GM18519 (cell line): Measurements from ENCODE around the gene MDH2.
"Not testable (repeated sequence)": the region's sequence is repeated elsewhere in the genome, so short reads cannot be mapped to it uniquely, and the experiment has no call there.

Experiments used
- ATAC-seq: cut with Tn5 transposase; IDR thresholded peaks from one replicate; pipeline ENCODE4 v1.9.1; 2021; ENCODE audit warnings: mild to moderate bottlenecking, moderate library complexity; ENCODE audit not compliant: unreplicated experiment, low FRiP score

Gene MDH2

DNA sequence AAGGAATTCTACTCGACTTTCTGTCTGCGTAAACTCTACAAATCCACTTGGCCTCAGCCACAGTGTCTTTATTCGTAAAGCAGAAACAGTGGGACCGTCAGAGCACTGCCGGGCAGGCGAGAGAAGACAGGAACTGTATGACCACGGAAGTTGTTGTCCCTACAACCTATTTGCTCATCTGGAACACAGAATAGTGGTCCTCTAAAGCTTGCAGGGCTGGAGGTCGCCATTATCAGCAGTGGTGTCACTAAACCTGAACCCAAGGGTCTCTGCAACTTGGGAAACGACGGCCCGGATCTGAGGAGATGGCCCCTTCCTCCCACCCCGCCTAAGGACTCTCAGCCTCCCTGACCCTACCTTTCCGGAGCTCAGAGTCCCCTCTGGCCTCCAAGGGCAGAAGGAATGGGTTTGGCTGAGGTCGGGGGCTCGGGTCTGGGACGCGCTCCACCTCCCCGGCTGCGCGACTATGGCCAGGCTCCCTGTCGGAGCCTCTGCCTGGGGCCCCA lies 548 bp upstream of the MDH2 start:
- ATAC-seq: no peak

DNA sequence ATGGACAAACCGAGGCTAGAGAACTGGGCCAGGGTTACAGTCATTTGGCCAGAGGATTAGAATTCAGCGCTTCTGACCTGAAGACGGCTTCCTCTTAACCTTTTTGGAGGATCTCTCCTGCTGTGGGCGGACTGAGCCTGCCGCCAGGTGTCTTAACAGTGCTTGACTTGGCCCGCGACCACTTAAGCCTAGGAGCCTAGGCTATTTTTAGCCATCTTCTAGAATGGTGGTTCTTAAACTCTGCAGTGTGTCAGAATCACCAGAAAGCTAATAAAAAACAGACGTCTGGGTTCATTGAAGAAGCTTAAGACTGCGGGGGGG lies 722 bp downstream of the MDH2 start:
- ATAC-seq: no peak

DNA sequence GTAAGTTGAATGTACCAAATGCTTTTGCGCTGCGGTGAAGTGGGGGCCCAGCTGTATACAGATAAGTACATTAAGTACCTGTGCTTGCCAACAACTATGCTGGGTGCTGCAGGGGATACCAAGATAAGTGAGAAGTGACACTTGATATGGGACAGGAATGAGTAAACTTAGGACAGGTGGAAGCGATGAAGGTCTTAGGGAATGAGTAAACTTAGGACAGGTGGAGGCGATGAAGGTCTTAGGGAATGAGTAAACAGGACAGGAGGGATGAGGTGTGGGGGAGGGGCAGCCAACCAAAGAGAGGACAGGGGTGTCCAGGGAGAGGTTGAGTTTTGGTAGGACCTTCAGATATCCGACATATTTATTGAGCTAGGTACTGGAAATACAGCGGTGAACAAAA lies 1.4 kb downstream of the MDH2 start:
- ATAC-seq: no peak

DNA sequence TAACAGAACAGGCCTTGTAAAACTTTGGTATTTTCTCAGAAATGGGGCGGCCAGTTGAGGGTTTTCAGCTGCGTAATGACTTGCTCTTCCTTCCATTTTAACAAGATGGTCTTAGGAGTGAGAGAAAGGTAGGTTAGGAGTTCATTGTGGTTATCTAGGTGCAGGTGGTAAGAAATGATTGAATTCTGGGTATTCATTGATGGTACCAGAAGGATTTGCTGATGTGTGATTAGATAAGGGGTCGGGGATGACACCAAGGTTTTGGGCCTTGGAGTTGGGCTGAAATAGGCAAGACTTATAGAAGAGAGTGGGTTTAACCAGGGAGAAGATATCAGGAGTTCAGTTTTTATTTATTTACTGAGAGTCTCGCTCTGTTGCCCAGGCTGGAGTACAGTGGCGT lies 2.6 kb downstream of the MDH2 start:
- ATAC-seq: no peak

DNA sequence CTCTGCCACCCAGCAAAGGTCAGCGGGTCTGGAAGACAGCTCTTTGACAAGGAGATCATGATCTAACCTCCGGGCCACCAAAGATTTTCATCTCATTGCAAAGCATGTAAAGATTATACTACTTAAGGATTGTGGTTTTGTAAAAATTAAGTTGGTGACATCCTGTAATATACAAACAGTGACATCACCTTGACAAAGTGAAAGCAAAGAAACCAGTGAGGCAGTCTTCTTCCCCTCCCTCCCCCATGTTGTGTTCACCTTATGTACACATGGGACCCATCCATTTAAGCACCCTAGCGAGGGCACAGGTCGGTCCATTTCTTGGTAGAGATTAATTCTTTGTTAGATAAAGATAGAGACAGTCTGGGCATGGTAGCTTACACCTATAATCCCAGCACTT lies 3.9 kb downstream of the MDH2 start:
- no peak for ATAC-seq

DNA sequence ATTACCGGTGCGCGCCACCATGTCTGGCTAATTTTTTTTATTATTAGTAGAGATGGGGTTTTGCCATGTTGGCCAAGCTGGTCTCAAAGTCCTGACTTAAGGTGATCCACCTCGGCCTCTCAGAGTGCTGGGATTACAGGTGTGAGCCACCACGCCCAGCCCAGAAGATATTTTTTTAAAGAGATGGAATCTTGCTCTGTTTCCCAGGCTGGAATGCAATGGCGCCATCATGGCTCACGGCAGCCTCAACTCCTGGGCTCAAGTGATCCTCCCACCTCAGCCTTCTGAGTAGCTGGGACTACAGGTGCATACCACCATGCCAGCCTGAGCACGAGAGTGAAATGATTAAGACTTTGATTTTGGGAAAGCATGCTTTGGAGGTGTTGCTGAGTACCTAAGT lies 4.8 kb downstream of the MDH2 start:
- not testable (repeated sequence) for ATAC-seq

DNA sequence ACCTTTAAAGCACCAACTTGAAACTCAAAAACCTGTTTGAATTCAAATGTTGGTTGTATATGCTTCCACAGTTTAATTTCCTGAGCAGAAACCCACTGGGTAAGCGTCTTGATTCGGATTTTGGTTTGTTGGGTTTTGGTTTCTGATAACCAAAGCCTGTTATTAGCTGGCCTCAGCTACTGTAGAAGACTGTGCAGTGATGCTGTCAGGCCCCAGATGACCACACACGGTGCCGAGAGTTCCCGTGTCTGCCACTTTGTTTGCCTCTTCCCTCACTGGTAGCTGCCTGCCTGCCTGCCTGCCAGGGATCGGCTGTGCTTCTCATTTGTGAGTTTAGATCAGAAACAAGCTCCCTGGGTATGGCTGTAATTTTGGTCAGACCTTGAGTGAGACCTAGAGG lies 5.6 kb downstream of the MDH2 start:
- no peak for ATAC-seq

DNA sequence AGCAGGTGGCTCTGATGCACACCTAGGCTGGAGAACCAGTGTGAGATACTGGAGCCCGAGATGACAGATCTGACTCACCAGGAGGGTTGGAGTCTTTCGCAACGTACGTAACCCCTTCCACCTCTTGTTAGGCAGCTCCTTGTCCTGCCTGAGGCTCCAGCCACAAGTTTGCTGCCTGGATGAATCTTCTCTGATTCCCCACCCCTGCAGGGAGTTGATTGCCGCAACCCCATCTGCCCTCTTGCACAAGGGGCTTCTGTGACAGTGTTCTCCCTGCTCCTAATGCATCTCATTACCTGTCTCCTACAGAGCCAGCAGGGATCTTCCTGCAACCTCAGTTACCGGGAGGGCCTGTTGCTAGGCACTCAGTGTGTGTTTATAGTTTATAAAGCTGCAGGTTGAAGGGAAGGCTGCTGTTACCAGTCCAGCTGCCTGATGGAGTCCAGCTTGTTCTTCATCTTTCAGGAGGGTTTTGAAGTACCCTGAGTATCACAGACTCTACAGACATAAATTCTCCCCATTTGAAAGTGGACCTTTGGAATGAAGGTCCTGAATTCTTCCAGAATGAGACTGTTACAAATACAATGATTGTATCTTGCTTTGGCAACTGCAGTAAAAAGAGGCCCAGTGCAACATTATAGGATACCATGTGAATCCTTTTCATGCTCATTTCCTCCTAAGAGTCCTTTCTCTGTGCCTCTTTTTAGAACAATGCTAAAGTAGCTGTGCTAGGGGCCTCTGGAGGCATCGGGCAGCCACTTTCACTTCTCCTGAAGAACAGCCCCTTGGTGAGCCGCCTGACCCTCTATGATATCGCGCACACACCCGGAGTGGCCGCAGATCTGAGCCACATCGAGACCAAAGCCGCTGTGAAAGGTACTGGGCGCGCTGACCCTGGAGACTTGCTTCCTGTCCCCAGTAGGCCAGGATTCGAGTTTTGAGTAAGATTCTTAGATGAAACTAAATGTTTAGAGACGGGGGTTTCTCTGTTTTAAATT lies 6.5 kb downstream of the MDH2 start:
- no peak for ATAC-seq

DNA sequence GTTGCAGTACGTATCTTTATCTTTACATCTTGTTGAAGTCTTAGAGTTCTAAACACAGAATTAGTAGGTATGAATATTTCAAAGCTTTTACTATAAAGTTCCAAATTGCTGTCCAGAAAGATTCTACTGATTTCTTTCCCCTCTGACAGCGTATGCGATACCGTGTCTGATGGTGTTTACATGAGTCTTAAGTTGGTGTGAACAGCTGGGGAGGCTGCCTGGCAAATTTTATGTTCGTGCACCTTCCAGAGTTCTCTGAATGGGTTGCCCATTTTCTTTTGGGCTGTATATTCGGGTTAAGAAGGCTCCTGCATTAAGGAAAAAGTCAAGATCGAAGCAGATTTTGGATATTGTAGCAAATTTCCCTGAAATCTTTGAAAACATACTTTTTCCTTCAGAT lies 8.3 kb downstream of the MDH2 start:
- no peak for ATAC-seq

DNA sequence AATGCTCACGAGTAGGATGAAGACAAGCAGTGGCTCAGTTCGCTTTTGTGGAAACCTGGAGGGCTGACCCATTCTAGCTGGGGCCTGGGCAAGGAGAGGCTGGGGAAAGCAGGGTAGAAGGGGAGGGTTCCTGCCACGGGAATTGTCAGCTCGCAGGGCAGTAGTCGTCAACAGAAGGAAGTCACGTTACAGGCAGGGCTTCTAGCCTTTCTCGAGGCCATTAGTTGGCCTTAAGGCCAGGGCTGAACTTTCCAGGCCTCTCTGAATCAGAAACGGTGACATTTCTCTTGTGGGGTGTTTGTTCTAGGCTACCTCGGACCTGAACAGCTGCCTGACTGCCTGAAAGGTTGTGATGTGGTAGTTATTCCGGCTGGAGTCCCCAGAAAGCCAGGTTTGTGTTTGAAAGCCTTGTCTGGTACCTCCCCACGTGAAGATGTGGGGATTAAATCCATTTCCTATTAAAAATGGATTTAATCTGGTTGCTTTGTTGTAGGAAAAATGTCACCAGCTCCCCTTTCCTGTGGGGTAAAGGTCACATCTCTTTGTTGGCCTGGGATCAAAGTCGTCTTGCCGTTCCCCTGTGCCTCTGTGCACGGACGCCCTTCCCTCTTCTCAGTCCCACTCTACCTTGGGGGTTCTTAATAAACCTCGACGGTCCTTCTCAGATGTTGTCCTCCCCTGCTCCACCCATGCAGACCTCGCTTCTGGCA lies 9.4 kb downstream of the MDH2 start:
- ATAC-seq: no peak

DNA sequence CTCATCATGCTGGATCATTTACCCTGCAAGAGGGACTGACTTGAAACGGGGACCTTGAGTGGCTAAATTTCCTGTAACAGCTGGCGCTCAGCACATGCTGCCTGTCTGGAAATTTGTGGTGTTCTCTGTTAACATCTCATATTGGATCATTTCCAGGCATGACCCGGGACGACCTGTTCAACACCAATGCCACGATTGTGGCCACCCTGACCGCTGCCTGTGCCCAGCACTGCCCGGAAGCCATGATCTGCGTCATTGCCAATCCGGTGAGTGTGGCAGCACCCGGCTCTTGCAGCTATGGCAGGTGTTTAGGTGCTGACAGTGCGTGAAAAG lies 9.9 kb downstream of the MDH2 start:
- ATAC-seq: no peak

DNA sequence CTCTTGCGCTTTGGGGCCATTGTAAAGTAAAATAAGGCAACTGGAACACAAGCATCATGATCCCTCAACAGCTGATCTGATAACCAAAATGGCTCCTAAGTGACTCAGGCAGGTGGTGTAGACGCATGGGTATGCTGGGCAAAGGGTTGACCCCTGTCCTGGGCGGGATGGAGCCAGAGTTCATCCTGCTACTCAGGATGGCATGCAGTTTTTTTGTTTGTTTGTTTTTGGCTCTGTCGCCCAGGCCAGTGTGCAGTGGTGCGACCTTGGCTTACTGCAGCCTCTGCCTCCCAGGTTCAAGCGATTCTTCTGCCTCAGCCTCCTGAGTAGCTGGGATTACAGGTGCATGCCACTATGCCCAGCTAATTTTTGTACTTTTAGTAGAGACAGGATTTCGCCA lies 10.8 kb downstream of the MDH2 start:
- ATAC-seq: not testable (repeated sequence)

DNA sequence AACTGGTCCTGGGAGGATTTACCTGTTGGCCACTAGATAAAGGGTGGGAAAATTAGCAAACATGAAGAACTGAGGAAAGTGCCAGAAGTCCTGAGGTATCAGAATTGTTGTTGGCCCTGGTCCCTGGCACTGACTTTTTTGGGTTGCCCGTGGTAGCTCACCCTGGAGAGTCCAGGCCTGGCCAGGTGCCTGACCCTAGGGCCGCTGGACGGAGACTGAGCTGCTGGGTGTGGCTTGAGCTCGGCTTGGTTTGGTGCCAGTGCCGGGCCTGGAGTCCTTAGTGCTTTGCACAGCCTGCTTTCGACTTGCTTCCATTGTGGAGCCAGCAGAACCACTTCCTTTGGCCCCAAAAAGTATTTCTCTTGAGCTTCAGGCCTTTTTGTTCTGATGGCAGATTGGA lies 12.9 kb downstream of the MDH2 start:
- ATAC-seq: no peak

DNA sequence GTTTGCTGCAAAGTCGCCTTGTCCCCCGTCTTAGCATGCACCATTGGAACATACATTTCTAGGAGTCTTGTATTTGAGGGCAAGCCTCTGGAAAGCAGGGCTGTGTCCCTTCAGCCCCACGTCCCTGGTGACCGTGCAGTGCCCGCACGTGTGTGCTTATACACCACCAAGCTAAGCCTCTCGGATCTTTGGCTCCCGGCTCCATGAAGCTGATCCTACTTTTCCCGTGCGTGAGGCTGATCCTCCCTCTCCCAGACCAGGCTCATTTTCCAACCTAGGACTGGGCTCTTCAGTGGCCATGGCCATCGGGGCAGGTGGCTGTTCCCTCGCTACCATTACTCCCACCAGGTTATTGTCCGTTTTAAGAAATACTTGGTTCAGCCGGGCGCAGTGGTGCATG lies 14.3 kb downstream of the MDH2 start:
- ATAC-seq: no peak

DNA sequence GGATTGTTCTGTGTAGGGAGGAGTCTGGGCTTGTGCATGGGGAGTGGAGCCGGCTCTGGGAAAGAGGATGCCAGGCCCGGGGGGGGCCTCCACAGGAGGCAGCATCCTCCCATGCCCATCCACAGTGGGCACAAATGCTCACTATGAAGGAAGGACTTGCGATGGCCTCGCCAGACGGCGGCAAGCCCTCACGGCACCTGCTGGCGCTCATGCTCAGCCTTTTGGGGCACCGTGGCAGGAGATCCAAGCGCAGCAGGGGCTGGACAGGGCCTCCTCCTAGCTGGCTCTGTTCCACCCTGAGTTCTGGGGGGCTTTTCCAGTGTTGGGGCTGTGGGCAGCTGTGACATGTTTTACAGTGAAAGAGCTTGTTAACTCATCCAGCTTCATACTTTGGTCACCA lies 15.2 kb downstream of the MDH2 start:
- no peak for ATAC-seq

DNA sequence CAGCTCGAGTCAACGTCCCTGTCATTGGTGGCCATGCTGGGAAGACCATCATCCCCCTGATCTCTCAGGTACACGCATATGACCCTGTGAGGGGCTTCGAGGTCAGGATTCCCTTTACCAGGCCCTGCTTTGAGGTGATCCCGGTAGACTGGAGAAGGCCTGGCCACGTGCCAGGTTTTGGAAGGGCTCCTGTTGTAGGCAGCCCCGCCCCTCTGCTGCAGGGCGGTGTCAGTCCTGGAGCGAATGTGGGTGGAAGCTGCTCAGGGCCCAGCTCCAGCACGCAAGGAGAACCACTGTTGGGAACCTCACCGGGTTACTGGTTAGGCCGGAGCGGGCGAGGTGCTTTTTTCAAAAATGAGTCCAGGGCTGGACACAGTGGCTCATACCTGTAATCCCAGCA lies 15.6 kb downstream of the MDH2 start:
- no peak for ATAC-seq

DNA sequence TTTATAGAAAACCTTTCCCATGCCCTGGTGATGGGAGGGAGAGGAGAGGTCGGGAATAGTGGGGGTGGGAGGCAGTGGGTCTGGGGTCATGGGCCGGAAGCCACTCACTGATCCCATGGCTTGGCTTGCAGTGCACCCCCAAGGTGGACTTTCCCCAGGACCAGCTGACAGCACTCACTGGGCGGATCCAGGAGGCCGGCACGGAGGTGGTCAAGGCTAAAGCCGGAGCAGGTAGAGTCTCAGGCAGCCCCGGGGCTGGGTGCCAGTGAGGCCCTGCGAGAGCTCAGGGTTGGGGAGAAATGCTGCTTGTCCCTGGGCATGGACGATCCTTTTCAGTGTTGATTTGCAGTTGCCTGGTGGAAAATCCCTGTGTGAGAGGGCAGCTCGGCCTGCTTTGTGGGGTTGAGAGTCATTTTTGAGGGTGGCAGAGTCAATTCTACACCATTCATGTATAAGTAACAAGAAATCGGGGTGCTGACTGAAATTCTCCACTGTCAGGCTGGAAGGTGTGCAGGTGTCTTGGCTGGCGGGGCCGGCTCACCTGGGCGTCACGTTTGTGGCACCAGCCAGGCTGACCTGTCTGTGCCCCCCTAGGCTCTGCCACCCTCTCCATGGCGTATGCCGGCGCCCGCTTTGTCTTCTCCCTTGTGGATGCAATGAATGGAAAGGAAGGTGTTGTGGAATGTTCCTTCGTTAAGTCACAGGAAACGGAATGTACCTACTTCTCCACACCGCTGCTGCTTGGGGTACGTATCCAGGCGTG lies 16.5 kb downstream of the MDH2 start:
- ATAC-seq: no peak

DNA sequence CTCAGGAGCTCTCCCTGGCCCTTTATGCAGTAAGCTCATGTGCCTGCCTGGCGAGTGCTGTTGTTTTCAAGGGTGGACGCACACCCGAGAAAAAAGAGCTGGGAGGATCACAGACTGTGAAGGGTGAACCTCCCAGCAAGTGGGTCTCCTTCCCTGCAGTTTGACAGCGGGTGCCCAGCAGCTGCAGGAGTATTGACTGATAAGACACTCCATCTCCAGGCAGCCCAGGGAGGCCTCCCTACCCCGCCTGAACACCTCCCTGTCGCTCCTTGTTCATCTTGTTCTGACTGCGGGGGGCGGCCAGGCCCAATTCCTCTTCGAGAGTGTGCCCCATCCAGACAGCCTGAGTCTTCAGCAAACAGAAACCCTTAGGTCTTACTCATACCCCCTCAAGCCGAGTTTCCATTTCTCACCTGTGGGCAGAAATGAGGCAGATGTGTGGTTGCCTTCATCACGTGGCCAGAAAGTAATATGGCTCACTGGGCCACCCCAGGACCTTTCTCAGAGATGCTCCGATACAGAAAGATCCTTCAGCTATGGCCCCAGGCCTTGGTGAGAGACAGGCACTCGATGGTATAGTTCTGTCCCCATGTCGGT lies 17.2 kb downstream of the MDH2 start:
- ATAC-seq: no peak

DNA sequence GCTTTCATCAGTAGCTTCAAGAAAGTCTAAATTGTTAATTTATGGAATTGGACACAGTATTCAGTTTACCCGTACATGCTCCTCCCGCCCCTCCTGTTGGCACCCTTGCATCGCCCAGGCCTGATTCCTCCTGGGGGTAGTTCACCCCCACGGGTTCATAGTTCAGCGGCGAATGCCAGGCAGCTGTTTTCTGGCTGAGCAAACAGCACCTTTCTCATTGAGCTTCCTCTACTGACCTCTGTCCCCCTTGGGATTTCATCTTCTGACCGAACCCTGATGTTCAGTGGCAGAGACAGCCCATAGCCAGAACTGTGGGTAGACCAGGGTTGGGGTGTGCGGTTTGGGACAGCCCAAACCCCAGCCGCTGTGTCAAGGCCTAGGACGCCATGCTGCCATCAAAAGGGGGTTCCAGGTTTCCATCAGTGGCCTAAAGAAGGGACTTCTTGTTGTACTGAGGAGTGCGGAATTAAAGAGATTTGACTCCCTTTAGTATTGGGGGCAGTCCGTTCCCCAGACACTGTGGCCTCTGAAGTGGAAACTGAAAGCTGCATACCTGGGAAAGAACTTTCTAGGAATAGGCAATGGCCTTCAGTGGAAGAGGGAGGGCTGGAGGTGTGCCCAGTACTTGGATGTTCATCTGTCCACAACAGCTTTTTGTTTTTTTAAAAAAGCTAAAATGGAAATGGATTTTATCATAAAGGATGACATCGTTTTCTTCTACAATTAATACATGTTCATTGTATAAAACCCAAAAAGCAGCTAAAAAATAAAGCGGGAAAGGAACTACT lies 19.0 kb downstream of the MDH2 start:
- ATAC-seq: no peak

DNA sequence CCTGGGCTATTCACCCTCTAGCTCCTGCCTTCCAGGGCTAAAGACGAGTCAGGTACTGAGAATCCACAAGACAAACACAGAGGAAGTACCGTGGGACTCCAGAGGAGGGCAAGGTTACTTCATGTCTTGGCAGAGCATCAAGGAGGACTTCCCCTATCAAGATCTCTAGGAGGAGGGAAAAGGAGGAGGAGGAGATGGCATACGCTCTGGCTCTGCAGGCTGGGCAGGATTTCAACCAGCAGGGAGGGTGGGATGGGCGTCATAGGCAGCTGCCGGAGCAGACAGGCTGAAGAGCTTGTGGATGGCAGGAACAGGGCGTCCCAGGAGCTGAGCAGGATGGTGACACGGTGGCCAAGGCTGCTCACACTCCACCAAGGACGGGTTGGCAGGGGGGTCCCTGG lies 21.3 kb downstream of the MDH2 start:
- ATAC-seq: no peak
